ENCODE measurements around the gene CBX7.

Gene CBX7

GRCh38 chr22:39095971-39096370, 56.5 kb downstream of the CBX7 start:
- TF ChIP-seq CTCF (IDR thresholded peaks at IDR 0.05; ENCODE audit: borderline replicate concordance, insufficient read depth, low read depth, low read length): no peak
- no peak overlapping the region for H3K4me3 ChIP-seq (ENCODE audit: low read depth, low read length)

- TF ChIP-seq CTCF (IDR thresholded peaks at IDR 0.05; ENCODE audit: borderline replicate concordance, insufficient read depth, low read depth, low read length): no peak
- H3K4me3 ChIP-seq (ENCODE audit: low read depth, low read length): no peak overlapping the region
Observed at GRCh38 chr22:39094717-39095389, 57.6 kb downstream of the CBX7 start.

- TF ChIP-seq CTCF (IDR thresholded peaks at IDR 0.05; ENCODE audit: borderline replicate concordance, insufficient read depth, low read depth, low read length): no peak
- H3K4me3 ChIP-seq (ENCODE audit: low read depth, low read length): no peak overlapping the region
Observed at GRCh38 chr22:39092111-39092862, 60.2 kb downstream of the CBX7 start.

GRCh38 chr22:39091126-39092081, 61.1 kb downstream of the CBX7 start:
- no peak for TF ChIP-seq CTCF (IDR thresholded peaks at IDR 0.05; ENCODE audit: borderline replicate concordance, insufficient read depth, low read depth, low read length)
- no peak overlapping the region for H3K4me3 ChIP-seq (ENCODE audit: low read depth, low read length)

- no peak overlapping the region for H3K4me3 ChIP-seq (ENCODE audit: low read depth, low read length)
- TF ChIP-seq CTCF (IDR thresholded peaks at IDR 0.05; ENCODE audit: borderline replicate concordance, insufficient read depth, low read depth, low read length): no peak
Observed at GRCh38 chr22:39090426-39091064, 61.9 kb downstream of the CBX7 start.

GRCh38 chr22:39089928-39090327, 62.6 kb downstream of the CBX7 start:
- TF ChIP-seq CTCF (IDR thresholded peaks at IDR 0.05; ENCODE audit: borderline replicate concordance, insufficient read depth, low read depth, low read length): no peak
- no peak overlapping the region for H3K4me3 ChIP-seq (ENCODE audit: low read depth, low read length)

All from GM12875 (cell line).